Brain microvascular endothelial cell (primary cell): ENCODE data around the gene CALHM5.

Source experiments
- DNase-seq: peaks from one replicate; pipeline ENCODE4 v3.0.0-alpha.2; 2020
- H3K27ac ChIP-seq: fragments of 250-450 bp; sonication (Bioruptor Pico); 2 replicates; pipeline ENCODE4 v1.5.1; 2020; ENCODE audit warnings: mild to moderate bottlenecking, moderate library complexity
- H3K27me3 ChIP-seq: fragments of 250-450 bp; sonication (Bioruptor Pico); replicated peaks from 2 replicates; pipeline ENCODE4 v1.5.1; 2020; ENCODE audit warnings: mild to moderate bottlenecking
- H3K36me3 ChIP-seq: fragments of 250-450 bp; sonication (Bioruptor Pico); replicated peaks from 2 replicates; pipeline ENCODE4 v1.5.1; 2020; ENCODE audit warnings: mild to moderate bottlenecking
- H3K4me3 ChIP-seq: 2 replicates; pipeline ENCODE4 v1.5.1; 2011; ENCODE audit warnings: low read depth, mild to moderate bottlenecking, control low read depth, low read length, moderate library complexity
- in situ Hi-C: cut with HindIII; loops from 2 replicates; pipeline ENCODE4 v1.10.0; 2017; ENCODE audit warnings: low sequenced_read_pairs, low pct_ligation_motif_present
- TF ChIP-seq, protein P1 (sequence below): IDR thresholded peaks from 2 replicates; pipeline ENCODE4 v1.5.1; 2011; ENCODE audit warnings: low read depth, mild to moderate bottlenecking, moderate library complexity, low read length, control low read depth, inconsistent platforms; ENCODE audit errors: missing control alignments

Gene CALHM5

GRCh38 chr6:116560130-116560529 lies 48.7 kb downstream of the CALHM5 start:
- no peak overlapping the region for H3K4me3 ChIP-seq
- H3K27me3 ChIP-seq: no peaks in the 10 kb centered on the region
- in situ Hi-C loops: no loop called here
- H3K36me3 ChIP-seq: no peaks in the 10 kb centered on the region
- H3K27ac ChIP-seq: no peak overlapping the region
- DNase-seq: no peak
- TF ChIP-seq, protein P1, sequence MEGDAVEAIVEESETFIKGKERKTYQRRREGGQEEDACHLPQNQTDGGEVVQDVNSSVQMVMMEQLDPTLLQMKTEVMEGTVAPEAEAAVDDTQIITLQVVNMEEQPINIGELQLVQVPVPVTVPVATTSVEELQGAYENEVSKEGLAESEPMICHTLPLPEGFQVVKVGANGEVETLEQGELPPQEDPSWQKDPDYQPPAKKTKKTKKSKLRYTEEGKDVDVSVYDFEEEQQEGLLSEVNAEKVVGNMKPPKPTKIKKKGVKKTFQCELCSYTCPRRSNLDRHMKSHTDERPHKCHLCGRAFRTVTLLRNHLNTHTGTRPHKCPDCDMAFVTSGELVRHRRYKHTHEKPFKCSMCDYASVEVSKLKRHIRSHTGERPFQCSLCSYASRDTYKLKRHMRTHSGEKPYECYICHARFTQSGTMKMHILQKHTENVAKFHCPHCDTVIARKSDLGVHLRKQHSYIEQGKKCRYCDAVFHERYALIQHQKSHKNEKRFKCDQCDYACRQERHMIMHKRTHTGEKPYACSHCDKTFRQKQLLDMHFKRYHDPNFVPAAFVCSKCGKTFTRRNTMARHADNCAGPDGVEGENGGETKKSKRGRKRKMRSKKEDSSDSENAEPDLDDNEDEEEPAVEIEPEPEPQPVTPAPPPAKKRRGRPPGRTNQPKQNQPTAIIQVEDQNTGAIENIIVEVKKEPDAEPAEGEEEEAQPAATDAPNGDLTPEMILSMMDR: no peak

DNA sequence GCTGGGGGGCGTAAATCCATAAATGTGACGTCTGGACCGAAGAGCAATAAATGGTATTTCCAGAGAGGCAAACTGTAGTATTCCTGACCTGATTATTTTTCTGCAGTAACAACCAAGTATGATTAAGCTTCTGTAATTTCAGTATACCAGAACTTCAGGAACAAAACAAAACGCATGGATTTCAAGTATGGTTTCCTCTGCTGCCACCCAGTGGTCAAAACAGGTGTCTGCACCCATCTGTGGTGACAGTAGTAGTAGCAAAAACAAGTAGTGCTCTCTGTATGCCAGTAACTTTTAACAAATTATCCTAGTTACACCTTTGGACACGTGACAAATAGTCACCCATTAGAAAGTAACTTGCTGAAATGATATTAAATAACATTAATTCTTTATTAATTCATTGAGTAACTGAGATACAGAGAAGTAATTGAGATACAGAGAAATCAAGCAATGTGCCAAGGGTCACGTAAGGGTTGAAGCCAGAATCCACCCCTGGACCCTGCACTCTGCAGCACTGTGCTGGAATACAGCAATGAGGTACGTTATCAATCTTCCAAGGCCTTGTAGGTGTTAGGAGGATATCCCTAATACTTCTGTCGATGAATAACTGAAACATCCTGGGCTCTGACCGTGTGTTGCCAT lies 50.1 kb downstream of the CALHM5 start:
- no peak overlapping the region for H3K27ac ChIP-seq
- no peak overlapping the region for H3K4me3 ChIP-seq
- no peaks in the 10 kb centered on the region for H3K36me3 ChIP-seq
- peak; percentile 80 for DNase-seq
- TF ChIP-seq, protein P1: peak; percentile 90
- H3K27me3 ChIP-seq: no peaks in the 10 kb centered on the region
- in situ Hi-C loops: no loop called here

- Histone ChIP-seq H3K36me3 (no peaks in the 10 kb centered on the region), H3K27me3 (no peaks in the 10 kb centered on the region), H3K4me3 (no peak overlapping the region), H3K27ac (no peak overlapping the region)
- in situ Hi-C loops: no loop called here
- TF ChIP-seq, protein P1: no peak
- no peak for DNase-seq
Observed at GRCh38 chr6:116562019-116562403, 50.6 kb downstream of the CALHM5 start.

- Histone ChIP-seq H3K4me3 (no peak overlapping the region), H3K27me3 (no peaks in the 10 kb centered on the region), H3K36me3 (no peaks in the 10 kb centered on the region), H3K27ac (no peak overlapping the region)
- DNase-seq: no peak
- TF ChIP-seq, protein P1: no peak
- in situ Hi-C loops: no loop called here
Observed at GRCh38 chr6:116562614-116563013, 51.2 kb downstream of the CALHM5 start.

- in situ Hi-C loops: no loop called here
- H3K27ac ChIP-seq: no peak overlapping the region
Observed at GRCh38 chr6:116563830-116564229, 52.4 kb downstream of the CALHM5 start.

More at GRCh38 chr6:116563830-116564229, 52.4 kb downstream of the CALHM5 start:
- TF ChIP-seq, protein P1: no peak
- DNase-seq: no peak
- no peaks in the 10 kb centered on the region for H3K36me3 ChIP-seq
- no peak overlapping the region for H3K4me3 ChIP-seq
- H3K27me3 ChIP-seq: no peaks in the 10 kb centered on the region
